Neural progenitor cell (in vitro differentiated cells): Measurements from ENCODE around the gene CTSS. TPM values are rescaled to one million over a fixed set of nuclear protein-coding genes. Genes with fewer than 3 reads are reported as not detected.

Source experiments
- small RNA-seq: library from RNA; depleted of rRNA; stranded (forward); fragments of <200 nt; gene quantifications from one replicate; pipeline ENCODE3, GENCODE V24; 2015
- total RNA-seq: library from RNA; depleted of rRNA; stranded (reverse); fragments of >200 nt; gene quantifications from 2 replicates; pipeline ENCODE4 v1.2.3, GENCODE V29; 2015; ENCODE audit warnings: low replicate concordance

Gene CTSS
- total RNA-seq, 1 donor from 2014 or later: not detected

Small RNAs within 50 kb of the gene (small RNA-seq; reads per million reads assigned to genes)
- gene RNU6-1042P: not detected
- not detected for gene RNU6-1309P

Other genes with a start within 250 kb of the CTSS start
- not detected in 2 replicates for gene ADAMTSL4, start 216.4 kb downstream of the CTSS start, total RNA-seq
- 202 and 232 TPM in 2 replicates for gene MCL1, start 186.2 kb downstream of the CTSS start, total RNA-seq
- 133 and 201 TPM in 2 replicates for gene ENSA, start 136.2 kb downstream of the CTSS start, total RNA-seq
- 28.9 and 29.3 TPM in 2 replicates for gene GOLPH3L, start 68.6 kb downstream of the CTSS start, total RNA-seq
- not detected in 2 replicates for gene HORMAD1, start 44.9 kb downstream of the CTSS start, total RNA-seq
- 3.9 and 6.7 TPM in 2 replicates for gene CTSK, start 42.5 kb upstream of the CTSS start, total RNA-seq
- gene ARNT, start 110.8 kb upstream of the CTSS start, total RNA-seq: 34.9 and 39.0 TPM in 2 replicates
- gene CTXND2, start 121.4 kb upstream of the CTSS start, total RNA-seq: not detected in 2 replicates
- gene SETDB1, start 160.6 kb upstream of the CTSS start, total RNA-seq: 63.4 and 79.5 TPM in 2 replicates
- 104 and 122 TPM in 2 replicates for gene CERS2, start 209.1 kb upstream of the CTSS start, total RNA-seq
- gene ANXA9, start 216.5 kb upstream of the CTSS start, total RNA-seq: 0.77 TPM in 1 of 2 replicates, not detected in the other
- gene MINDY1, start 241.1 kb upstream of the CTSS start, total RNA-seq: 8.5 and 15.8 TPM in 2 replicates
- gene PRUNE1, start 242.7 kb upstream of the CTSS start, total RNA-seq: 27.0 and 33.0 TPM in 2 replicates